HUDEP-2 (cell line): Measurements from ENCODE around the gene PARD6B.
"Not testable (repeated sequence)": the region's sequence is repeated elsewhere in the genome, so short reads cannot be mapped to it uniquely, and the experiment has no call there.

Experiments used
- DNase-seq, 76 experiments: peaks; one replicate each; lab custom pipeline; 2025; ENCODE audit not compliant: unreplicated experiment in 76 of 76; lab: John Stamatoyannopoulos, UW

The PARD6B gene

DNA sequence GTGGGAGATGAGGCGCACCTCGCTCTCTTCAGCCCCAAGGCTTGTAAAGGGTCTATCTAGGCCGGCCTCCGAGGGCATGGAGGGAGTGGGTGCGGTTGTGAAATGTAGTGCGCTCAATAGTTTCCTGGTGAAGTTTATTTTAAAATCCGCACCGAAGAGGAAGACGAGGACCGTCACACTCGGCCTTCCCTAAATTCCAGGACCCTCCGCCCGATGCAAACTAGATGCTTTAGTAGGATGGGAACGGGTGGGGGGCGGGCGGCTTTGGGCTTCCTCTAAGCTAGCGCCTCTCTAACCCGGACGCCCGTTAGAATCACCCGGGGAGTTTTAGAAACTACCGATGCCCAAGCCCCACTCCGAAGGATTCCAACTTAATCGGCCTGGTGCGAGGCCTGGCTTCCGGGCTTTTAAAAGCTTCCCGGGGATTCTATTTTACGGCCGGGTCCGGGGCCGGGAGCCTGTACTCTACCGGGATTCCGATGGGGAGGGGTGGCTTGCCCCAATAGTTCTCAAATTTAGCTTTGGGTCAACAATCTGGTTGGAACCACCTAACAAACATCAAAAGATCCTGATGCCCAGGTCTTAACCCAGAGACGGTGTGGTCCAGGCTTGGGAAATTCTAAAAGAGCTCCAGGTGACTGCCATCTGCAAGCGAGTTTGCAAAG is 62.9 kb downstream of the PARD6B start:
- DNase-seq, result peak in 2 of 76 experiments; percentile 15 to 28

DNA sequence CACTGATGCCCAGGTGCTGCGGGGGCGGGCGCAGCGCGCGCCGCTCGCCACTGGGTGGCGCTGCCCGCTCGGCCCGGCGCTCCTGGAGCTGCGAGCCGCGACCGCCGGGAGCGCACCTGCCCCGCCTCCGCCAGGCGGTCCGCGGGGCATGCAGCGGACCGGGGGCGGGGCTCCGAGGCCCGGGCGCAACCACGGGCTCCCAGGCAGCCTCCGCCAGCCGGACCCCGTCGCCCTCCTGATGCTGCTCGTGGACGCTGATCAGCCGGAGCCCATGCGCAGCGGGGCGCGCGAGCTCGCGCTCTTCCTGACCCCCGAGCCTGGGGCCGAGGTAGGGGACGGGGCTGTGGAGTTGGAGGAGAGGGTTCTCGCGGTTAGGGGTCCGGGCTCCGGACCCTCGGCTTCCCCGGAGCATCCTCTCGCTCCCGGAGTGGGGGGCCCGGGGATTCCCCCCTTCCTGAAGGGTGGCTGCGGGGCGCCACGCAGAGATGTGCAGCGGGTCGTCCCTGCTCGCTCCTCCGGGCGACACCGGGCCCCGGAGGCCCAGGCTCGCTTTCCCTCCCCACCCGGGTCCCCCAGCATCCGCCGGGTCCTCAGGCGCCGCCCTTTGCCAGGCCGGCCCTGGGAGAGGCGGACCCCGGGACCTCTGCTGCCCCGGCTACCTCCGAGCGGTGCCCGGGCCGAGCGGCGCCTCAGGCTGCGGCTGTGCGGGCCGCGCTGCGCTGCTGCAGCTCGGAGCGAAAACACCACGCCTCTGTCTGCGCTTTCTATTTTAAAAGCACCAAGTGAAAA is 63.7 kb downstream of the PARD6B start, which contains the start of gene BCAS4:
Gene BCAS4 (plus strand): TSS at position 216 of the 789 bp plus-strand sequence. CDS start 23 bp downstream, at position 239.
- peak in 62 of 76 experiments; percentile 3 to 79 (median 51) for DNase-seq

DNA sequence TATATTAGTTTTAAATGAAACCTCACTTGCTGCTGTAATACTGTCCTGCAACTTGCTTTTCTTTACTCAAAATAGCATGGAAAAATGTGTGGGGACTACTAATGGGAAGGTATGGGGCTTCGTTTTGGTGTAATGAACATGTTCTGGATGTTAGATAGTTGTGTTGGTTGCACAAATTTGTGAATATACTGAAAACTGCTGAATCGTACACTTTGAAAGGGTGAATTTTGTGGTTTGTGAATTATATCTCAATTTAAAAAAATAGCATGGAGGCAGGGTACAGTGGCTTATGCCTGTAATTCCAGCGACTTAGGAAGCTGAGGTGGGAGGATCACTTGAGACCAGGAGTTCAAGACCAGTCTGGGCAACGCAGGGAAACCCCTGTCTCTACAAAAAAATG is 65.8 kb downstream of the PARD6B start:
- DNase-seq, result no peak

DNA sequence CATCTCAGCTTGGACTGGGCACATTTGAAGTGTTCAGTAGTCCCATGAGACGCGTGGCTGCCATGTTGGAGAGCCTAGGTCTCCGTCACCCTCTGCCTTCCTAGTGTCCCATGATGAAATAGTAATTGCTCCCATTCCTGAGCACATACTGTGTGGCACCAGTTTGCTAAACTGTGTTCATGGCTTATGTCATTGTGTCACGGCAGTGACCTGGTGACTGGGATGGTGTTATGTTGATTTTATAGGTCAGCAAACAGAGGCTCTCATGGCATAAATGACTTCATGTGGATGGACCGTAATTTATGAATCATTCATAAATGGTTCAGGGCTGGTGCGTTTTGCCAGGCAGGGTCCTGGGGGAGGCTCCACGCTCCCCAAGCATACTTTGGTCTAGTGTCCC is 67.3 kb downstream of the PARD6B start:
- DNase-seq, result no peak

DNA sequence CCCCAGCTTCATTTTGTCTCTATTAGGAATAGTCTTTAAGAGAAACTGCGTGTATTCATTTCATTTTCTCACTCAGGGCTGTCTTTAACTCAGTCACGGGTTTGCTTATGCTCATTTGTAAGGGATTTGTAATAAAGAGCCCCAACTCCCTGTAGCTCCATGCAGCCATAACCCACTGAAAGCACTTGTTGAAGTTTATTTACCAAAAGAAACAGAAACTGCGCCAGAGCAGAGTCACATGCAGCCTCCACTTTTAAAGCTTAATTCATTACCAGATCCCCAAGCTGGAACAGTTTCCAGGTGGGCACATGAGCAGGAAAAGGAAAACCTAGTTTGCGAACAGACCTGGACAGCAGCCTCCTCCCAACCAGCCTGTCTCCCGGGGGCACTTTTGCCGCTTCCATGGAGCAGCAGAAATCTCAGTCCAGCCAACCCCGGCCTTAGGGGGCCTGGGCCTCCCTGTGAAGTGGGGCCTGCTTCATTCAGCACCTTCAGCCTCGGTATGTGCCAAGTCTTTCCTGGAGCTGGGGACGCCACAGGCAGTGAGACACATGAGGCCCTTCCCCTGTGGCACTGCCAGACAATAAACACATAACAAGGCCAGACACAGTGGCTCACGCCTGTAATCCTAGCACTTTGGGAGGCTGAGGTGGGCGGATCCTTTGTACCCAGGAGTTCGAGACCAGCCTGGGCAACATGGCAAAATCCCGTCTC is 68.0 kb downstream of the PARD6B start:
- DNase-seq, result no peak

DNA sequence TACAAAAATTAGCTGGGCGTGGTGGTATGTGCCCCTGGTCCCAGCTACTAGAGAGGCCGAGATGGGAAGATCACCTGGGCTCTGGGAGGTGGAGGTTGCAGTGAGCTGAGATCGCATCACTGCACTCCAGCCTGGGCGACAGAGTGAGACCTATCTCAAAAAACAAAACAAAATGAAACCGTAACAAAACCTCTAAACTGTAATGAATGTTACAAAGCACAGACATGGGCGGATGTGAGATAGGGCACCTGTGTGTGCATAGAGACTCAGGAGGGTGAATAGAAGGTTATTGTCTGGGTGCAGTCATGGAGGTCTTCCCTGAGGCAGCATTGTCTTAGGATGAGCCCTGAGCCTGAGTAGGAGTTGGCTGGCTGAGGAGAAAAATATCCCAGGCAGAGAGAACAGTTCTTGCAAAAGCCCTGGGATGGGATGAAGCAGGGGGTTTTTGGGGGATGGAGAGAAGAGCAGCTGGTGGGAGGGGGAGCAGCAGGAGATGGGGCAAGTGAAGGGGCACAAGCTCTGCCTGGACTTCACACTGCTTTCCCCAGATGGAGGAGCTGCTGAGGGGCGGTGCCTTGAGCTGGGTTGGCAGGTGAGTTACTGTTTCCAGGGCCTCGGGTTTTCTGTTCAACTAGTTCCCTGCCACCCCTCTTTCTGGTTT is 68.6 kb downstream of the PARD6B start:
- no peak for DNase-seq

DNA sequence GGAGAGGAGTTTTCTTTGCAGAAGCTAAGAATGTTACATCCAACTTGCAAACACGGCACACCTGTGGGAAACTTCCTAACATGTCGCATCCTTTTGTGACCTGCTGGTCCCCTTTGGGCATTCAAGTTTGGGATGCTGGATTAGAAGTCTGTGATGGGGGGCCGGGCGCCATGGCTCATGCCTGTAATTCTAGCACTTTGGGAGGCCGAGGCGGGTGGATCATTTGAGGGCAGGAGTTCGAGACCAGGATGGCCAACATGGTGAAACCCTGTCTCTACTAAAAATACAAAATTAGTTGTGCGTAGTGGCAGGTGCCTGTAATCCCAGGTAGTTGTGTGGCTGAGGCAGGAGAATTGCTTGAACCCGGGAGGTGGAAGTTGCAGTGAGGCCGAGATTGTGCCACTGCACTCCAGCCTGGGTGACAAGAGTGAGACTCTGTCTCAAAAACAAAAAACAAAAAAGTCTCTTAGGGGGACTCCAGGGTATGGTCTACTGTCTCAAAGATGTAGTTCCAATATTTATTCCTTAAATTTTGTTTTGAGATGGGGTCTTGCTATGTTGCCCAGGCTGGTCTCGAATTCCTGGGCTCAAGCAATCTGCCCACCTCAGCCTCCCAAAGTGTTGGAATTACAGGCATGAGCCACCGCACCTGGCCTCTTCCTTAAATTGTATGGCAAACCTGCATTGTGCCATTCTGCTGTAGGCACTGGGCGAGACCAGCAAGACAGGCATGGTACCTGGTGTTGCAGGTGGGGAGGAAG is 69.8 kb downstream of the PARD6B start:
- DNase-seq, result not testable (repeated sequence)

DNA sequence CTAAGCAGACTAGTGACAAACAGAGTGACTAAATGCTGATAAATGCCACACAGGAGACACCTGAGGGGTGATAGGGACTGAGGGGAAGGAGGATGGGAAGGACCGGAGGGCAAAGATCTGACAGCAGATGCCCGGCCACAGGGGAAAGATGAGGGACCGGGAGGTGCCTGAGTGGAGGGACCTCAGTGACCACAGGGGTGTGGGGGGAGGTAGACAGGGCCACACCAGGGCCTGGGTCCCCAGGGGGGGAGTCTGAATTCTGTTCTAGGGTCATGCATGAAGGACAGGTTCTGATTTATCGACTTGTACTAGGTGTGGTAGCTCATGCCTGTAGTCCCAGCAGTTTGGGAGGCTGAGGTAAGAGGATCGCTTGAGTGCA is 70.4 kb downstream of the PARD6B start:
- DNase-seq, result no peak

DNA sequence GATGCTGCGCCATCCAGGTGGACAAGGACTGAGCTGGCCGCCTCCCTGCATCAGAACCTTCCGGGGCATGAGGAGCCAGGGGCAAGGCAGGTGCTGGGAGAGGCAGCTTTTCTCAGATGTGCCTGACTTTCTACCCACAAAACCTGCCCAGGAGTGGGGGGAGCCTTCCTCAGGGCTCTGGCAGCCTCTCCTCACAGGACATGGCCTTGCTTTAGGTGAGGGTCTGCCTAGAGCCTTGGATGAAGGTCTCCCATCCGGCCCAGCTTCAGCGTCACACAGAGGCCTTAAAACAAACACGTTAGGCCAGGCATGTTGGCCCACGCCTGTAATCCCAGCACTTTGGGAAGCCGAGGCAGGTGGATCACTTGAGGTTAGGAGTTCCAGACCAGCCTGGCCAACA is 70.9 kb downstream of the PARD6B start:
- DNase-seq, result no peak

DNA sequence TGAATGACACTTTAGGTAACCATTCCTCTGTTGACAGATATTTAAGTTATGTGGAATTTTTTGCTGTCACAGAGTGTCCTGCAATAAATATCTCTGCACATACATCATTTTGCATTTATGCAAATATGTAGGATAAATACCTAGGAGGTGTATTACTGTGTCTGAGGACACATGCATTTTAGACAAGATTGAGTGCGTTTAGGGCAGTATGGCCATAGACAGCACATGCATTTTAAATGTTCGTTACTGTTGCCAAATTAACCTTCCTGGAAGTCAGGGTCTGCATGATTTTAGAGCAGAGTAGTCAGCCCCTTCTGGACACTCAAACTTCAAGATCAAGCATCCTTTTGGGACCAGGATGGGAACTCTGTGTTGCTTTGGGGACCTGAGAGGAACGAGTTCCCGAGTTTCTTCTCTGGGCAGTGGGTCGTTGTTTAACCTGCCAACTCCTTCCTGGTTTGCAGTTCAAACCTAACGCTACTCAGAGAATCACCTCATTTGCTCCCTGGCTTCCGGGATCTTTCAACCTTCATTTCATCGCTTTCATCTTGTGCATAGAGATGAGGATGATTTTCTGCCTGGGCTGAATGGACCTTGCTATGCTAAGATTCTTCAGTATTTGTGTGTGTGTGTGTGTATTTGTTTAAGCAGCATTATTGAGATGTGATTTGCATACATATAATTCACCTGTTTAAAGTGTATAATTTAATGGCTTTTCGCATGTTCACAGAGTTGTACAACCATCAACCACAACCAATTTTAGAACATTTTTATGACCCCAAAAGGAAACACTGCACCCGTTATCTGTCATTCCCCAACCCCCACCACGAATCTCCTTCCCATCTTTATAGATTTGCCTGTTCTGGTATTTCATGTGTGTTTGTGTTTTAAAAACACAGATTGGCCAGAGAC is 73.3 kb downstream of the PARD6B start:
- DNase-seq, result no peak

DNA sequence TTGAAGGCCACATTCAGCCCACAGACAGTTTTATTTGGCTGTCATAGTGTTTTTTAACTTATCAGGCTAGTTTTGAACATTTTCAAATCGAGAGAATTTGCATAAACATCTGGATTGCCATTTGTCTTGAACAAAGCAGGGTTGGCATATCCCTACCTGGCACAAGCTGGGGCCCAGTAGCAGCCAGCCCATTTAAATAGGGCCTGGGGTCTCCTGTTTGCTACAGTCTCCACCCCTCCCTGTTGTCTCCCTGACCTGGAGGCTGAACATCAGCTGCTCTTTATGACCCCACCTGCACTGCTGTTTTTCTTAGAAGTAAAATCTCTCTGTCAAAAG is 73.9 kb downstream of the PARD6B start:
- no peak for DNase-seq

DNA sequence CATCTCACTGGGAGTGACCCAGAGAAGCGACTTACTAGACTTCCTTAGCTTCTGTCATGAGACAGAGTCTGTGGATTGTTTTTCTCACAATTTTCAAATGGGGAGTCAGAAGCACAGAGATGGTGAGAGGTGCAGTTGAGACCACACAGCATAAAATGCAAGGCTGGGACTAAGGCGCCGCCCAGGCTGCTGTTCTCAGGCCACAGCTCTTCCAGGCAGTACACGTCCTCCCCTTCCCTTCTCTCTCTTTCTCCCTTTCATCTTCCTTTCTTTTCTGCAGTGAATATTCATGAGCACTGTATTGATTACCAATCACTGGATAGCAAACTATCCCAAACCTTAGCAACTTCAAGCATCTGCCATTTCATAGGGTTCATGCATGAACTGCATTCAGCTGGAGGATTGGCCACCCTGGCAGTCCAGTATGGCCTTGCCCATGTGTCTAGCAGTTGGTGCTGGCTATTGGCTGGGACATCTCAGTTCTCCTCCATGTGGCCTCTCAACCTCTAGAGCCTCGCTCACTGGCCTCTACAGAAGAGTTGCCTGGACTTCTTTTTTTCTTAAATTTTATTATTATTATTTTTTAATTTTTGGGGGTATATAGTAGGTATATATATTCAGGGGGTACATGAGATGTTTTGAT is 74.9 kb downstream of the PARD6B start:
- DNase-seq, result no peak
